Right ventricle myocardium superior (tissue), 1 donor: ENCODE measurements around the gene NTSR2. TPM values are rescaled to one million over a fixed set of nuclear protein-coding genes. Genes with fewer than 3 reads are reported as not detected.
"Not testable (repeated sequence)": the region's sequence is repeated elsewhere in the genome, so short reads cannot be mapped to it uniquely, and the experiment has no call there.

Experiments
- ATAC-seq: fragments of 200-7000 bp; cut with Tn5 transposase; one replicate; pipeline ENCODE4 v1.9.1; 2020; ENCODE audit warnings: mild to moderate bottlenecking; ENCODE audit not compliant: poor library complexity
- DNase-seq: peaks from one replicate; pipeline ENCODE4 v3.0.0-alpha.2; 2020
- intact Hi-C: fragments of 100-400 bp; cut with DNase I; formaldehyde crosslinking; loops from one replicate; pipeline ENCODE4 v1.11.2; 2022
- total RNA-seq: library from RNA; stranded (reverse); fragmentation: NEBNext Ultra II Directional; extraction: Animal tissue kit (Norgen Biotek cat#: 25700); gene quantifications from one replicate; pipeline ENCODE4 v1.2.1, GENCODE V29; 2021
- donor health status: DM: no; HTN: yes; CAD: no; lungs with severe emphysema.

Gene NTSR2
- total RNA-seq, 1 donor from 2014 or later = 0.19 TPM

GRCh38 chr2:11663427-11663826, 6.6 kb downstream of the NTSR2 start:
- intact Hi-C loops = no loop called here
- DNase-seq (no peak), ATAC-seq (no peak)

DNA sequence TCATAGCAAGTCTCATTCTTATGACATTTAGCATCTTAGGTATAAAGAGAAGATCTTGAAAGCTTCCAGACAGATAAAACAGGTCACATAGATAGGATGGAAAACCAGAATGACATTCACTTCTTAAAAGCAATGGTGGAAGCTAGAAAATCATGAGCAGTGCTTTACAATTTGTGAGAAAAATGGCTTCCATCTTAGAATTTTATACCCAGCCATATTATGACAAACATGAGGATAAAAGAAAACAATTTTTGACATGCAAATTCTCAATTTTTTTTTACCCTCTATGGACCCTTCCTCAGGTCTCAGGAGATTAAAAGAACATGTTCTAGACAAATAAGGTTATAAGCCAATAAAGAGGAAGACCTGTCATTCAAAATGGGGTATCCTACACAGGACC, 7.1 kb downstream of the NTSR2 start:
- intact Hi-C loops = no loop called here
- DNase-seq = no peak
- no peak for ATAC-seq

DNA sequence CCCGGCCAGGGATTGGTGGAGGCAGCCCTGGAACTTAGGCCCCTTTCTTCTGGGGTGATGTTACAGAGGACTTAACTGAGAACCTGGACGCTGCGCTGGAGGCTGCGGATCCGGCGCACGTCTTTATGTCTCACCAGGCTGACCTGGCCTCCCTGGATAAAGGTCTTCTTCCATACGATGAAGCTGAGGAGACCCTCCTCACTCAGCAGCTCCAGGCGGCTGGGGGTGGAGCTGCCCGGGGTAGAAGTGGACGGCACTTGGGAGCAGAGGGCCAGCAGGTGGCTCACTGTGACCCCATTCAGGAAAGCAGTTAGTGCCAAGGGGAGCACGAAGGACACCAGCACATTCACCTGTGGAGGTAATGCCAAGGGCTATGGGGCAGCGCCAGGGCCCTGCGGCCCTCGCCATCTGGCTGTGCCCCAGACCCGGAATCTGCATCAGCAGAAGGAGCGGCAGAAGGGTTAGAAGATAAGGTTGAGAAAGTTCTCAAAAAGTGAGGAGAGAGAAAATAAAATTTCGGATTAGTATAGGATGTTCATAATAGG, 8.0 kb downstream of the NTSR2 start:
- intact Hi-C loops = no loop called here
- DNase-seq (no peak), ATAC-seq (no peak)

DNA sequence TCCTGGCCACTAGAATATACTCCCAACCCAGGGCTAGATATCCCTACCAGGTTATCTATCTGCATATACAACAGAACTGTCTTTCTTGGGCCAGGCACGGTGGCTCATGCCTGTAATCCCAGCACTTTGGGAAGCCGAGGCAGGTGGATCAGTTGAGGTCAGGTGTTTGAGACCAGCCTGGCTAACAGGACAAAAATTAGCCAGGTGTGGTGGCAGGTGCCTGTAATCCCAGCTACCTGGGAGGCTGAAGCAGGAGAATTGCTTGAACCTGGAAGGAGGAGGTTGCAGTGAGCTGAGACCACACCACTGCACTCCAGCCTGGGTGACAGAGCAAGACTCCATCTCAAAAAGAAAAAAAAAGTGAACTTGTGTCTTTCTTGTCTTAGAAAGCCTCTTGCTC, 9.6 kb downstream of the NTSR2 start:
- ATAC-seq, DNase-seq, intact Hi-C loops: not testable (repeated sequence)

GRCh38 chr2:11659851-11660250, 10.1 kb downstream of the NTSR2 start:
- intact Hi-C loops = no loop called here
- ATAC-seq (no peak), DNase-seq (no peak)

DNA sequence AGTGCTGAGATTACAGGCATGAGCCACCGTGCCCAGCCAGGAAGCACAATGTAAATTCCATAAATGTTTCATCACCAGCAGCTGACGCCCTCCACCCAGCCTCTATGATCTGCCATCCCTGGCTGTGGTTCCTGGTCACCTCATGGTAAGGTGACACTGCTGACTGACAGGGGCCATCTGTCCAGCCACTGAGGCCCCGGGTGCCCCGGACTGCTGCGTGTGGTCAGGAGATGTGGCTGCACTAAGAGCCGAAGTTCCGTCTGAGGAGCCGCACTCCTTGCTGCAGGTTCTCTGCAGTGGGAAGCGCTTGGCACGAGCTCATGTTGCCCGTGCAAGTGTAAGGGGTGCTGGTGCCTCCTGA, 10.9 kb downstream of the NTSR2 start:
- intact Hi-C loops = no loop called here
- no peak for DNase-seq
- ATAC-seq = no peak

DNA sequence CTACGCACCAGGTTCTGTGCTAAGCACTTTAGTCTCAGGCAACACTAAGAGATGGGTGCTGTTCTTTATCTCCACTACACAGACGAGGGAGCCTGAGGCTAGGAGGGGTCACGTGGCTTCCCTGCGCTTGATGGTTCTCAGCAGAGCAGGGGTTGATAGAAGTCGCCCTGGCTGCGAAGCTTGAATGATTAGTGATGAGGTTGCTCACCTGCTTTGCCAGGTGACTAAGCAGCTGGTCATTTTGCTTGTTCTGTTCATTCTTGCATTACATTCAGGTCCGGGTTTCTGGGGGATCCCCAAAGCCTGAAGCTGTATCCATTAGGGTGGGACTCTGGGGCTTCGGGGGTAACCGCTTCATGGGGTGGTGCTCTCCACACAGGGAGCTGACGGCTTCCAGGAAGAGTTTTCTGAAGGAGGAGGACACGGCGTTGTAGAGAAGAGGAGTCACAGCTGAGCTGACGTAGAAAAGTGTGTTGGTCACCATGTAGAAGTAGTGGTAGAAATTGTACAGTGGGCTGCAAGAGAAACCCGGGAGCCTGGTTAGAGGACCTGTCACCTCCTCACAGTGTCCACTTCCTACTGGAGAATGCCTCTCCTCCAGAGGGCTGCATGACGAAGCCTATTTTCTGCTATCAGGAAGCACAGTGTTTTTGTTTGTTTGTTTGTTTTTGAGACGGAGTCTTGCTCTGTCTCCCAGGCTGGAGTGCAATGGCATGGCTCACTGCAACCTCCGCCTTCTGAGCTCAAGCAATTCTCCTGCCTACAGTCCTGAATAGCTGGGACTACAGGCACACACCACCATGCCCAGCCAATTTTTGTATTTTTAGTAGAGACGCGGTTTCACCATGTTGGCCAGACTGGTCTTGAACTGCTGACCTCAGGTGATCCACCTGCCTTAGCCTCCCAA, 11.5 kb downstream of the NTSR2 start:
- DNase-seq = no peak
- ATAC-seq = no peak
- intact Hi-C loops = no loop called here

GRCh38 chr2:11657646-11658045, 12.3 kb downstream of the NTSR2 start:
- DNase-seq (no peak), ATAC-seq (no peak)
- intact Hi-C loops = no loop called here

GRCh38 chr2:11657195-11657594, 12.8 kb downstream of the NTSR2 start:
- DNase-seq = no peak
- intact Hi-C loops = no loop called here
- no peak for ATAC-seq

GRCh38 chr2:11656671-11657101, 13.3 kb downstream of the NTSR2 start:
- ATAC-seq = no peak
- no peak for DNase-seq
- intact Hi-C loops = no loop called here

DNA sequence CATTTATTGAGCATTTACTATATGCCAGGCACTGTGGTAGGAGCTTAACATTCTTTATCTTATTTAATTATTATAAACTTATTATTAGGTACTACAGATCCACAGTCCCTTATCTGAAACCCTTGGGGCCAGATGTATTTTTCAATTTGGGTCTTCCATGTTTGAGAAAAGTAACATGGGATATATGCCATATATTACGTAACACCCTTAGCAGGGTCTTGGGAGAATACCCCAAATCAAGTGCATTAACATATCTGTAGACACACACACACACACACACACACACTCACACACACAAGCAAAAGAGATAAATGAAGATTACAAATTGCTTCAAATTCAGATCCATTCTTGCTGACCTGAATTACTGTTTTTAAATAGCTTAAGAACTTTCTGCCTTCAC, 13.7 kb downstream of the NTSR2 start:
- ATAC-seq (no peak), DNase-seq (no peak)
- intact Hi-C loops = no loop called here

- ATAC-seq = no peak
- intact Hi-C loops = no loop called here
Measured at GRCh38 chr2:11655495-11655894, 14.5 kb downstream of the NTSR2 start.

DNA sequence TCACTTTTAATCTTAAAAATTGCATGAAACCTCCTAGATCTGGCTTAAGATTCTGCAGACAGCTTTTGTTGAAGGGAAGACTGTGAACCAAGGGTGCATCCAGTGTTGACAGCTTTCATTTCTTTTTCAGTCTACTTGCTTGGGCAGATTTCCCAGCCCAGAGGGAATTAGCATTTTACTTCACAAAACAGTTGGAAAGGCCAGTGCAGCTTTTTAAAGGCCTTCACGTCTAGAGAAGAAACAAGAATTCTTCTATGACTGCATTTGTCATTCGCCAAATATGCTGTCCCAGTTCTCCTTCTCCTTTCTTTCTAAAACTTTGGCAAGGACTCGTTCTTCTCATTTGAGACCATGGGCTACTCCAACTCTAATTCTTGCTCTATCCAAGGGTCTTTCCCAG, 17.4 kb downstream of the NTSR2 start:
- DNase-seq = no peak
- peak; percentile 41 for ATAC-seq
- intact Hi-C loops = no loop called here

More at GRCh38 chr2:11655495-11655894, 14.5 kb downstream of the NTSR2 start:
- no peak for DNase-seq

DNA sequence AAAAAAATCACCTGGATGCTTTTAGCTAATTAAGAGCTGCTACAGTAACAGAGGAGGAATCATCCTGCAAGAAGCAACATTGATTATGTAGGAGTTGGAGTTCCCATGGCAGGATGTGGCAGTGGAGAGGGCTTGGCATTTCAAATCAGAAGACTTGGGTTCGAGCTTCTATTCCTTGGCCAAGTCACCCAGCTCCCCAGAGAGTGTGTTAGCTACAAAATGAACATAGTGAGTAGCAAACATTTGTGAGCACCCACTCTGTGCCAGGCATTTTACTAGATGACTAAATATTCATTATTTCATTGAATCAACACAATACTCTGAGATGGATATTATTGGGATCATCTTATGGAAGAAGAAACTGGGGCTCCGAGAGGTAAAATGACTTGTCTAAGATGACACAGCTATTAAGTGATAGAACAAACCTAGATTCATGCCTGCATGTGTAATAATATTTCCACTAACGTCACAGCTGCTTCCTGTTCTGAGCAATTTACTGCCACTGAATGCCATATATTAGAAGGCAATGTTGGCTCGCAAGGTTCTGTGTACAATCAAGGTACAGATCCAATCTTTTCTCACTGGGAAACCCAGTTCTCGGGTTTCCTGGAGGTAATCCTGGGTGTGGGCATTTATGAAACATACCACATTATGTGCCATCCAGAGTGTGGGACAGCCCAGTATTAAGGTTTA, 18.0 kb downstream of the NTSR2 start:
- no peak for ATAC-seq
- intact Hi-C loops = no loop called here
- DNase-seq = no peak

- intact Hi-C loops = no loop called here
- no peak for ATAC-seq
Measured at GRCh38 chr2:11649093-11649492, 20.9 kb downstream of the NTSR2 start.

GRCh38 chr2:11647834-11648600, 22.0 kb downstream of the NTSR2 start:
- intact Hi-C loops = no loop called here
- no peak for ATAC-seq
- no peak for DNase-seq

More at GRCh38 chr2:11649093-11649492, 20.9 kb downstream of the NTSR2 start:
- DNase-seq = no peak

- ATAC-seq = no peak
- intact Hi-C loops = no loop called here
- no peak for DNase-seq
Measured at GRCh38 chr2:11646530-11646929, 23.5 kb downstream of the NTSR2 start.

DNA sequence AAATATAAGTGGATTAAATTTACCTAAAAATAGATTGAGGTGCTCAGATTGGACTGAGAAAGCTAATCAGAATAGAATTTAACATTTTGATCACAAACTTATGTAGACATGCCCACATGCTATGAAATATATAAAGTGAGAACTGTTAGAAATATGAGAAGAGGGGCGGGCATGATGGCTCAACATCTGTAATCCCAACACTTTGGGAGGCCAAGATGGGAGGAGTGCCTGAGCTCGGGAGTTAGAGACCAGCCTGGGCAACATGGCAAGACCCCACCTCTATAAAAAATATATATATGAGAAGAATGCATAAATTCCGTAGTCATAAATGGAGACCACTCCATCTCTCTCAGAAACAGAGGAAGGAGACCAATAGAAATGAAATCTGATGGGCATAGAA, 25.7 kb downstream of the NTSR2 start:
- DNase-seq (no peak), ATAC-seq (no peak)
- intact Hi-C loops = no loop called here

DNA sequence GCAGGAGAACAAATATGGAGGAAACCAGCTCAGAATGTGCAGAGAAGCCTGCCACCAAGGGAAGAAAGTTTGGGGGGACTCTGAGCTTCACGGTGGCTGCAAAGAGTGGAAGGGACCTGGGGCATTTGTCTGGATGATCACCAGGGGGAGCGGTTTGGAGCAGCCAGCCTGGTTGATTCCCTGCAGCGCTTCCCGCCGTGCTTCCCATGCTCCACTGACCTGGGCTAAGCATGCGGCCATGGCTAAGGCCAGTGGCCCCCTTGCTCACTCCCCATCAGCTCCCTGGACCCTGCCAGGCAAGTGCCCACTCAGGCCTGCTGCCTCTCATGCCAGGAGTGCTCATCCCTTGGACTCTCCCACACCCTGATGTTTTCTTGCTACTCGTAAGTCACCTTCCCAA, 27.0 kb downstream of the NTSR2 start:
- intact Hi-C loops = no loop called here
- ATAC-seq (no peak), DNase-seq (no peak)
